Endothelial cell (in vitro differentiated cells): ENCODE data around the gene PDZD7. TPM values are rescaled to one million over a fixed set of nuclear protein-coding genes. Genes with fewer than 3 reads are reported as not detected.

Experiments used
- DNase-seq: peaks from one replicate; pipeline ENCODE4 v3.0.0; 2021; ENCODE audit warnings: low spot score
- H3K27ac Mint-ChIP-seq: one replicate; pipeline ENCODE4 v1.8.0; 2021; ENCODE audit warnings: mixed read lengths, inconsistent platforms; ENCODE audit not compliant: unreplicated experiment
- H3K27me3 Mint-ChIP-seq: one replicate; pipeline ENCODE4 v1.8.0; 2021; ENCODE audit warnings: mild to moderate bottlenecking, moderate library complexity, mixed read lengths, inconsistent platforms; ENCODE audit not compliant: unreplicated experiment
- H3K36me3 Mint-ChIP-seq: one replicate; pipeline ENCODE4 v1.8.0; 2021; ENCODE audit warnings: mild to moderate bottlenecking, low read depth, mixed read lengths, inconsistent platforms; ENCODE audit not compliant: unreplicated experiment
- H3K4me1 Mint-ChIP-seq: one replicate; pipeline ENCODE4 v1.8.0; 2021; ENCODE audit warnings: mild to moderate bottlenecking, mixed read lengths, inconsistent platforms; ENCODE audit not compliant: unreplicated experiment
- H3K4me3 Mint-ChIP-seq: one replicate; pipeline ENCODE4 v1.8.0; 2021; ENCODE audit warnings: mild to moderate bottlenecking, mixed read lengths, inconsistent platforms; ENCODE audit not compliant: unreplicated experiment
- H3K9me3 Mint-ChIP-seq: one replicate; pipeline ENCODE4 v1.8.0; 2021; ENCODE audit warnings: mixed read lengths, inconsistent platforms; ENCODE audit not compliant: unreplicated experiment
- total RNA-seq: library from RNA; stranded (reverse); fragmentation: NEBNext Ultra II Directional; extraction: Animal tissue kit (Norgen Biotek cat#: 25700); gene quantifications from one replicate; pipeline ENCODE4 v1.2.1, GENCODE V29; 2021; ENCODE audit not compliant: unreplicated experiment
- TF ChIP-seq, protein P1 (sequence below): fragments of 200-600 bp; sonication (generic); IDR thresholded peaks from one replicate; pipeline ENCODE4 v1.5.0; 2021; ENCODE audit warnings: antibody characterized with exemption; ENCODE audit not compliant: unreplicated experiment

PDZD7 gene
- total RNA-seq, 1 donor from 2014 or later = 0.54 TPM

DNA sequence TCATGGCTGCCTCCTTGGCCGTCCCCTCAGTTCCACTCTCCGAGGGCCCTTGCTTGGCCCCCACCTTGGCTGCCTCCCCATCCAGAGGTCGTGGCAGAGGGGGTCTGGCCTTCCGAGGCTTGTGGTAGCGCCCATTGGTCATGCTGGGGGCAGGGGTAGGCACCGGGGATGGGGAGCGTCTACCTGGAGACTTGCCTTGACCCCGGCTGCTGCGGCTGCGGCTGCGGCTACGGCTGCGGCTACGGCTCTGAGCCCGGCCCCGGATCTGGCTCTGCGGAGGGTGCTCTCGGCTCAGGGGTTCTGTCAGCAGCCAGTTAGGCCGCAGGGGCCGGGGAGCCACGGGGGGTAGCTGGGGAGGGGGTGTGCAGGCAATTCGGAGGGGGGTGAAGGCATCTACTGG lies 20.6 kb downstream of the PDZD7 start:
- H3K27me3 Mint-ChIP-seq = peaks cover 11% of the 10 kb centered on the region
- H3K4me1 Mint-ChIP-seq = peaks cover 13% of the 10 kb centered on the region
- H3K36me3 Mint-ChIP-seq = peaks cover 7% of the 10 kb centered on the region
- H3K27ac Mint-ChIP-seq = no peak overlapping the region
- TF ChIP-seq, protein P1, sequence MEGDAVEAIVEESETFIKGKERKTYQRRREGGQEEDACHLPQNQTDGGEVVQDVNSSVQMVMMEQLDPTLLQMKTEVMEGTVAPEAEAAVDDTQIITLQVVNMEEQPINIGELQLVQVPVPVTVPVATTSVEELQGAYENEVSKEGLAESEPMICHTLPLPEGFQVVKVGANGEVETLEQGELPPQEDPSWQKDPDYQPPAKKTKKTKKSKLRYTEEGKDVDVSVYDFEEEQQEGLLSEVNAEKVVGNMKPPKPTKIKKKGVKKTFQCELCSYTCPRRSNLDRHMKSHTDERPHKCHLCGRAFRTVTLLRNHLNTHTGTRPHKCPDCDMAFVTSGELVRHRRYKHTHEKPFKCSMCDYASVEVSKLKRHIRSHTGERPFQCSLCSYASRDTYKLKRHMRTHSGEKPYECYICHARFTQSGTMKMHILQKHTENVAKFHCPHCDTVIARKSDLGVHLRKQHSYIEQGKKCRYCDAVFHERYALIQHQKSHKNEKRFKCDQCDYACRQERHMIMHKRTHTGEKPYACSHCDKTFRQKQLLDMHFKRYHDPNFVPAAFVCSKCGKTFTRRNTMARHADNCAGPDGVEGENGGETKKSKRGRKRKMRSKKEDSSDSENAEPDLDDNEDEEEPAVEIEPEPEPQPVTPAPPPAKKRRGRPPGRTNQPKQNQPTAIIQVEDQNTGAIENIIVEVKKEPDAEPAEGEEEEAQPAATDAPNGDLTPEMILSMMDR = no peak
- H3K9me3 Mint-ChIP-seq = no peaks in the 10 kb centered on the region
- no peak for DNase-seq
- no peak overlapping the region for H3K4me3 Mint-ChIP-seq

DNA sequence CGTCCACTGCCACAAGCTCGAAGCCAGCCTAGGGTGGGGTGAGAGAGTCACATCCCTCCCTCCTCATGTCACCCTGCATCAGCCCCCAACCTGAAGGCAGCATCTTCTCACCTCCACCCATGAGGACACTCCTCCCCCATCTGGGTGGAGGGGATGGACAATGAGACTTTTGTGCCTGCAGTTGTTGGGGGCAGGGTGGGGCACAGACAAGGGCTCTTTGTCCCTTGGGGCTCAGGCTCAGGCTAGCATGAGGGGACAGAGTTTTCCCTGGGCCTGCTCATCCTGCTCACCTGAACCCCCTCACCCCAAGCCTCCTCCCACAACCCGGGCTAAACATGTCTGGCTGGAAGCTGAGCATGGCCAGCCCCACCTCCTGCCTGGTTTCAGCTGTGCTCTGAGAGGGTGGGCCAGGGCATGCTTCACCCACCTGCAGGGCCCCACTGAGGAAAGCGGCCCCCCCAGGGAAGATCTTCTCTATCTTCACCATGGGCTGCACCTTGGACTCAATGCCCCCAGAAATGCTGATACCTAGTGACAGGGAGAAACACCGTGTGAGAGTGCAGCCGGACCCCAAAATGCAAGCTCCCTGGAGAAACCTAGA lies 22.0 kb downstream of the PDZD7 start:
- Mint-ChIP-seq H3K27ac (no peak overlapping the region), H3K27me3 (peaks cover 3% of the 10 kb centered on the region), H3K4me1 (peaks cover 8% of the 10 kb centered on the region), H3K4me3 (no peak overlapping the region), H3K9me3 (no peaks in the 10 kb centered on the region), H3K36me3 (peaks cover 7% of the 10 kb centered on the region)
- DNase-seq = no peak
- TF ChIP-seq, protein P1 = no peak

DNA sequence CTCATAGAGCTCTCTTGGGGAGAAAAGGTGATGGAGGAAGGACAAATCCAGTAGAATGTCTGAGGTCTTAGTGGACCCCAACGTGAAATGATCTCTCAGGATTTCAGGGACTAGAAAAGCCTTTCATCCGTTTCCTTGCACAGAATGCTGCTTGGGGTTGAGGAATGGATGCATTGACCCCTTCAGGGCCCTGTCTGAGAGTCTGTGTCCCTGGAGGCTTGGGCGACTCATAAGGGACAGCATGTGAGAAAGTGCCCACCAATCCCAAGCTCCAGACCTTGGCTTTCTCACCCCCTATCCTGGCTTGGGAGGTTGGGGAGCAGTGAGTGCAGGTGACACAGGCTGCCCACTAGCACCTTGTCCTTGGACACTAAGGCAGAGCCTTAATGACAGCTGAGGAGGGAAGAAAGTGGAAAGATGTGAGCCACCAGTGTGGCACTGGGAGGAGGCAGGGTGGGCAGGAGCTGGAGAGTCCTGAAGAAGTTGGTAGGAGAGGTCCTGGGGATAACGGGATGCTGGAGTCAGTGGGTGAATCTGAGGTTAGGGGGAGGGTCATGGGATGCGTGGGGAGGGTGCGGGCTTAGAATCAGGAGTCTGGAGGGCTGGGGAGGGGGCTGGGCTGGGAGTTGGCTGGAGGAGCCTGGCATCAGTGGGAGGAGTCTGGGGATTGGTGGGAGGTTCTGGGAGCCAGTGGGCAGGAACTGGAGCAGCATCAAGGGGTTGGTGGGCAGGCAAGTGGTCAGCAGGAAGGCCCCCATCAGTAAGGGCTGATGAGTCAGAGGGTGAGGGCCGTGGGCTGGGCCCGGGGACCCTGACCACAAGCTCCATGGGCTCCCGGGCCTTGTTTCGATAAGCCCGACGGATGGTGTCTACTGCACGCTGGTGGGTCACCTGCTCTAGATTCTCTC lies 22.8 kb downstream of the PDZD7 start:
- no peak overlapping the region for H3K4me3 Mint-ChIP-seq

DNA sequence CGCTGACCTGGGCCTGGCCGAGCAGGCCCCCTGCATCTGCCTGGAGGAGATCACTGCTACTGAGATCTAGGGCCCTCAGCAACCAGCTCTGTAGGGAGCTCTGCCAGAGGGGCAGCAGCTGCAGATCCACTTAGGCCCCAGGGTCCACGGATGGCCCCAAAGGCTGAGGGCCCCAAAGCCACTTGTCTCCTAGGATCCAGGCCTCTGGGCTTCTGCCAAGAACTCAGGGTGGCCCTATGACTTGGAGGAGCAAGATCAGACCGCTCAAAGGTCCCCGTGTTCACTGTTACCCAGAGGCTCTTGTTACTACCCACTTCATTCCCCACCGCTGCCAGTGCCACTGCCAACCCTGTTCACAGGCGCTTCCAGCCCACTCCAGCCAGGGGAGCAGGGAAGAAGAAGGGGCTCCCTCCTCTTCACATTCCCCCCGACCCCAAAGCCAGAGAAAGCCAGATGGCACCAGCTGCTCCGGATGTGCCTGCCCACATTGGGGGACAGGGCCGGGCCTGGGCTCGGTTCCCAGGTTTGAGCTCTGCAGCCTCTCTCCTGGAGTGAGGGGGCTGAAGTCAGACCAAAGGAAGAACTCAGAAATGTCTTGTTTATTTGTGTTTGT lies 23.7 kb downstream of the PDZD7 start:
- H3K9me3 Mint-ChIP-seq = no peaks in the 10 kb centered on the region
- H3K4me3 Mint-ChIP-seq = no peak overlapping the region
- H3K4me1 Mint-ChIP-seq = no peaks in the 10 kb centered on the region
- H3K27ac Mint-ChIP-seq = no peak overlapping the region
- H3K27me3 Mint-ChIP-seq = peaks cover 3% of the 10 kb centered on the region
- TF ChIP-seq, protein P1 = no peak
- peaks cover 7% of the 10 kb centered on the region for H3K36me3 Mint-ChIP-seq
- DNase-seq = no peak

More for the DNA sequence above, 22.8 kb downstream of the PDZD7 start:
- peaks cover 3% of the 10 kb centered on the region for H3K27me3 Mint-ChIP-seq
- H3K36me3 Mint-ChIP-seq = peaks cover 7% of the 10 kb centered on the region
- H3K4me1 Mint-ChIP-seq = peaks cover 4% of the 10 kb centered on the region
- no peak for DNase-seq
- H3K9me3 Mint-ChIP-seq = no peaks in the 10 kb centered on the region
- TF ChIP-seq, protein P1 = no peak
- no peak overlapping the region for H3K27ac Mint-ChIP-seq
